Erythroblast (primary cell): ENCODE measurements around the gene KIAA0825.

Experiments
- DNase-seq, 2 experiments: peaks; one replicate each; lab custom pipeline; 2025; lab: John Stamatoyannopoulos, UW
- GATA1 ChIP-seq: IDR thresholded peaks from 2 replicates; pipeline ENCODE4 v1.6.1; 2011; ENCODE audit warnings: low read depth, mild to moderate bottlenecking, control low read depth, low read length, moderate library complexity
- POLR2A ChIP-seq: IDR thresholded peaks from 2 replicates; pipeline ENCODE4 v1.6.1; 2011; ENCODE audit warnings: mild to moderate bottlenecking, low read length

Gene KIAA0825

GRCh38 chr5:94562327-94562971, 56.0 kb downstream of the KIAA0825 start:
- DNase-seq, result no peak

GRCh38 chr5:94558028-94558427, 60.4 kb downstream of the KIAA0825 start:
- no peak for DNase-seq
- TF ChIP-seq GATA1, result no peak
- no peak for TF ChIP-seq POLR2A

More at GRCh38 chr5:94562327-94562971, 56.0 kb downstream of the KIAA0825 start:
- no peak for TF ChIP-seq GATA1
- no peak for TF ChIP-seq POLR2A

DNA sequence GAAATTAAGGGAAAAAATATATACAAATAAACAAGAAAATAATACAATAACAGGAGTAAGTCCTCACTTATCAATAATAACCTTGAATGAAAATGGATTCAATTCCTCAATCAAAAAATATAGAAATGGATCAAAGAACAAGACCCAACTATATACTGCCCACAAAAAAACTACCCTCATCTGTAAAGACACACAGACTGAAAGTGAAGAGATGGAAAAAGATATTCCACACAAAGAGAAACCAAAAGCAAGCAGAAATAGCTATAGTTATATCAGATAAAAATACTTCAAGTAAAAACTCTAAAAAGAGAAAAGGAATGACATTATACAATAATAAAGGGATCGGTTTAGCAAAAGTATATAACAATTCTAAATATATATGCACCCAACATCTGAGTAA, 66.5 kb downstream of the KIAA0825 start:
- no peak for TF ChIP-seq GATA1
- TF ChIP-seq POLR2A, result no peak
- DNase-seq, result no peak

DNA sequence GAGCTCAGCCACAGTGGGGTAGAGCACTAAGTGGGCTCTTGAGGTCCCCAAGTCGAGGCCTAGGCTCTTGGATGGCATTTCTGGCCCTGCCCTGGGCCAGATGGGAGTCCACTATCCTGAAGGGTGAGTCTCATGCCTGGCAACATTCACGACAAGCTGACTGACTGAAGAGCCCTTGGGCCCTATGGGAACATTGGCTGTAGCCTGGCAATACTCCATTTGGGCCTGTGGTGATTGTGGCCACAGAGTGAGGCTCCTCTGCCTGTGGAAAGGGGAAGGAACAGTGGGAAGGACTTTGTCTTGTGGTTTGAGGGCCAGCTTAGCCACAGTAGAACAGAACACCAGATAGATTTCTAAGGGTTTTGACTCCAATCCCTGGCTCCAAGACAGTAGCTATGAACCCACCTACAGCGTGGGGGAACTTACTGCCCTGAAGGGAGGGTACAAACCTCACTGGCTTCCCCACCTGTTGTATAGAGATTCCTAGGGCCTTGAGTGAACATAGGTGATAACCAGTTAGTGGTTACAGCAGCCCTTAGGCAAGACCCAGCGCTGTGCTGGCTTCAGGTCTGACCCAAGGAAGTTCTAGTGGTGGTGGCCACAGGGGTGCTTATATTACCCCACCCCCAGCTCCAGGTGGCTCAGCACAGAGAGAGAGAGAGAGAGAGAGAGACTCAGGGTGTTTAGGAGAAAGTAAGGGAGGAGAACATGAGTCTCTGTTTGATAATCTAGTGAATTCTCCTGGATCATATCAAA, 72.4 kb downstream of the KIAA0825 start:
- no peak for DNase-seq
- TF ChIP-seq POLR2A, result no peak
- TF ChIP-seq GATA1, result no peak

GRCh38 chr5:94544875-94545547, 73.4 kb downstream of the KIAA0825 start:
- no peak for TF ChIP-seq GATA1
- no peak for TF ChIP-seq POLR2A
- no peak for DNase-seq

DNA sequence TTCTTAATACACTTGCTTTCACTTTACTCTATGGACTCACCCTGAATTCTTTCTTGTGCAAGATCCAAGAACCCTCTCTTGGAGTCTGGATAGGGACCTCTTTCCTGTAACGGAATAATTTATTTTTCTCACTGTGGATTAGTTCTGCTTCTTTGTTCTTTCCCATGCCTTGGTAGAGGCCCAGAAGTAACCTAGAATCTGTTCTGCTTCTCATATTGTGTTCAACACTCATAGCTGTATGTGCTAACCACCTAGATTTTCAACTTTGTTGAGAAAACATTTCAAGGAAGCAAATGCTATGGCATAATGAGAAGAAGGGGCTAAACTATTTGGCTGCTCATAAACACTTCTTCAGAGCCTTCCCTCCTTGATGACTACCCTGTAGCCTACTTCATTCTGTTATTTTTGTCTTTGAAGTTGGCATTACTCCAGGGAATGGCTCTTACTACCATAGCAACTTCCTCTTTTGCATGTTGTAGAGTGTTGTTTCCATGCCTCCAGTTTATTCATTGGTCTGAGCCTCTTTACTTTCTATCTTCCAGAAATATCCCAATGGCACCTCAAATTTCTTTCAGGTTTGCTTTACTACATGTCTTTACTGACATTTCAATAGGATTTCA, 74.3 kb downstream of the KIAA0825 start:
- TF ChIP-seq POLR2A (no peak), GATA1 (no peak)
- no peak for DNase-seq

DNA sequence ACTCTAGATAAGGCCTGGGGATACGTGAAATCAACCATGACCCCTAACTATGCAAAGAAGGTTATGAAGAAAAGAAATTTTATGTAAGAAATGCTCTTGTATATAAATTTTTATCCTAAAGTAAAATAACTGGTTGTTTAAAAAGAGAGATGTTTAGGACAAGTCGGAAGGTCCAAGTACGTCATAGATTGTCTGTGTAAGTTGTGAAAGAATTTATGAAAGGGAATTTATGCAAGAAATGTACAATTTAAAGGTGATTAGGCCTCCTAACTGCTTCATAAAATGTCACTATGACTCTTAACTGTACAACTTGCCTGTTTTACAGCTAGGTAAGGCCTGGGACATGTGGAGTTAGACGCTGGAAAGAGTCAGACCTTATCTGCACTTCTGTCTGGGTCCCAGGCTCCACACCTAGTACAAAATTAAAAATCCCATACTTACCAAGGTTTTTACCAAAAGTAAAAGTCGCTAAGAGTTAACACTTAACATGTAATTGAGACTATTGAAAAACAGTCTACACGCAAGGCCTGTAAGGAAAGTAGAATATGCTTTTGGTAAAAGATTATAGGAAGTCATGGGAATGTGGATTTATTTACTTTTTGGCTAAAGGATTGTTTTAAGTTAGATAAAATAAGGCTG, 77.4 kb downstream of the KIAA0825 start:
- DNase-seq, result no peak
- TF ChIP-seq POLR2A, result no peak

DNA sequence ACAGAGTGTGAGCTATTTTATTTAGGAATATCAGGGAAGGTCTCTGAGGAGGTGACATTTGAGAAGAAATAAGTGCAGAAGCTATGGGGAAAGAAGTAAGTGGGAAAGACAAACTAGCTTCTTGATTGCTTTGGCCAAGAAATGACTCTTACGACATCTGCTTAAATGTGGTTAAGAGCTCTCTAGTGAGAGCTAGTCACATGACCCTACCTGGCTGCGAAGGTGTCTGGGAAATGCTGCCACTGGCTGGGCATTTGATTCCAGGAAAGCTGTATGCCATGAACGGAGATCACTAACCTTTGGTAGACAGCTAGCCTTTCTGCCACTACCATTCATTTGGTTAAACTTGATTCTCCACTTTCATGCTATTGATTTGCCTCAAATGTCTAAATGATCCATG, 80.1 kb downstream of the KIAA0825 start:
- TF ChIP-seq GATA1 (no peak), POLR2A (no peak)
- no peak for DNase-seq

- DNase-seq, result no peak
- no peak for TF ChIP-seq GATA1
Measured at GRCh38 chr5:94526706-94527105, 91.7 kb downstream of the KIAA0825 start.

DNA sequence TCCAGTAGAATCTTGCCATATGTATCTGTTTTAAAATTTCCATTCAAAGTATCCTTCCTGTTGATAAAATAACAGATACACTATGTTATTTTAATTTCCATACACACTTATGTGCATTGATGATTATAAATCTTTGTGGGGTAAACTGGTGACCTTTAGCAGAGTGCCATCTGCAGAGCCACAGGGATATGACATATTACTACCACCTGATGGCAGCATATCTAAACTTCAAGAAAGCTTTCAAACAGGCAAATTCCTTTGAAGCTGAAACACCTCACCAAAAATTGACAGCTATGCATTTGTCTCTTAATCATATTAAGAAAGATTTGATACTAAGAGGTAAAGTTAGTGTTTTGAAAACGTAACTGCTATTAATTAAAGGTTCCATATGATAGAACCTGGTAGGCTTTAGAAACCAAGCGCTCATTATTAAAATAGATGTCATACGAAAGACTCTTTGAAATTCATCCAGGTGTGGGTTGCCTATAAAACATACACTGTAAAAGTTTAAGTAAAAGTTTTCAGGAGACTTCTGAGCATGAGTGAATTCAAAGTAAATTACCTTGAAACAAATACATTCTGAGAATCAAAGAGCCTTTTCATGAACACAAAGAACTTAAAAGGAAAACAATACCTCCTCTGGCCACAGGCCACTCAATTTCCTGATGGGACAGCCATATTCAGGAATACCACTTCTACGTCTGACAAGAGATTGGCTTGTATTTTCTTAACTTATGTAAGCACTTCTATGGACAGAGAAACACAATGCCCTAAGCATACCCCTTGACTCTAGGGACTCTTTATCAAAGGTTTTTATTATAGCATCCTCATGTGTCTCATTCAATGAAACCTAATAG, 93.3 kb downstream of the KIAA0825 start:
- DNase-seq, result peak; percentile 48 to 55
- no peak for TF ChIP-seq POLR2A
- no peak for TF ChIP-seq GATA1

DNA sequence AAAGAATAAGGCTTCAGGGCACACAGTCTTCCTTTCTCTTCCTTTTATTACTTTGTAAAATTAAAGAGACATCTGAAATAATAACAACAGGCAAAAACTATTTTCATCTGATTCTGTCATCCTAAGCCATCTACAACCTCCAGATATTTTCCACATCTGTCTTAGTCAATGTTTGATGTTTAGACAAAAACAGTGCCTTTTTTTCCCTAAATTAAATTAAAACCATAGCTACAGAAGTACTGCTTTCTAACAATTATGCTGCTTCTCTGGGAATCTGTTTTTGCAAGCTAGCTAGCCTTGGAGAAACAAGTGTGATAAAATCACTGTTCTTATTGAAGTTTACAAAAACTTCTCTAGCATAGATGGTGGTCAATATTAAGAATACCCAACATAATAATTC, 95.4 kb downstream of the KIAA0825 start:
- TF ChIP-seq POLR2A, result no peak
- no peak for TF ChIP-seq GATA1
- no peak for DNase-seq

- no peak for DNase-seq
- TF ChIP-seq POLR2A (no peak), GATA1 (no peak)
Measured at GRCh38 chr5:94522117-94522516, 96.3 kb downstream of the KIAA0825 start.
